Iris pigment epithelial cell (primary cell): ENCODE data around the gene CREB1.
A peak's percentile ranks its signal among the peaks of the same experiment; 100 is the strongest.

ENCODE experiments used
- DNase-seq: peaks from one replicate; pipeline ENCODE4 v3.0.0-alpha.2; 2011; ENCODE audit warnings: low read depth

The CREB1 gene

GRCh38 chr2:207504513-207505170, 25.1 kb upstream of the CREB1 start:
- peak; percentile 74 for DNase-seq

- DNase-seq, result peak; percentile 54
These were observed 24.6 kb upstream of the CREB1 start for GRCh38 chr2:207505171-207505570.

DNA sequence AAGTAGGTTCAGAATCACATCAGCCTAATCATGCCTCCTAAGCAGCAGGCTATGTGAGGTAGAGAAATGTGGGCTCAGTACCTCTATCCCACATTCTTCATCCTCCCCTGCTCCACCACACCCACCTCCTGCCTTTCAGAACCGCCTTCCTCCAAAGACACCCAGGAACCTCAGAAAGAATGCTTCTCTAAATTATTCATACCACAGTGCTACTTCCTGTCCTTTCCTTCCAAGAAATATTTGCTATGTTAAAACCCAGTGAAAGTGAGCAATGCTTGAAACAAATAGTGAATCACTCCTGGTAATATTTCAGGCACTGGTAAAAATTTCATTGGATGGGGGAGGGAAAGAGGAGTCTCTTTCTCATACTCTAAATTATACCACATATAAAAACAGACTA, 24.0 kb upstream of the CREB1 start:
- DNase-seq, result peak; percentile 89

- DNase-seq, result no peak
These were observed 23.3 kb upstream of the CREB1 start for GRCh38 chr2:207506426-207506825.

- no peak for DNase-seq
These were observed 19.6 kb upstream of the CREB1 start for GRCh38 chr2:207510148-207510547.

DNA sequence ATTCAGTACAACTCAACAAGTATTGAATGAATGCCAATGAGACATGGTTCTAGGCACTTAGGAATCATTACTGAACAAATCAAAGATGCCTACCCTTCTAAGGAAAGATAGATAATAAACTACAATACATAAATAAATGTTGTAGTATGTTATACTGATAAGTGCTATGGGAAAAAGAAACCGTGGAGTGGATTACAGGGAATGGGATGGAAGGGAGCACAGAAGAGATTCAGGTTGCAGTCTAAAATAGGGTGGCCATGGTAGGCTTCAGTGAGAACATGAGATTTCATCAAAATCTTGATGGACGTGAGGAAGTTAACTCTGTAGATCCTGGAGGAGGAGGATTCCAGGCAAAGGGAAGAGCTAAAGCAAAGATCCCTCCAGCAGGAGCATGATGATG, 17.9 kb upstream of the CREB1 start:
- DNase-seq, result no peak

- DNase-seq, result no peak
These were observed 17.4 kb upstream of the CREB1 start for GRCh38 chr2:207512356-207512755.

DNA sequence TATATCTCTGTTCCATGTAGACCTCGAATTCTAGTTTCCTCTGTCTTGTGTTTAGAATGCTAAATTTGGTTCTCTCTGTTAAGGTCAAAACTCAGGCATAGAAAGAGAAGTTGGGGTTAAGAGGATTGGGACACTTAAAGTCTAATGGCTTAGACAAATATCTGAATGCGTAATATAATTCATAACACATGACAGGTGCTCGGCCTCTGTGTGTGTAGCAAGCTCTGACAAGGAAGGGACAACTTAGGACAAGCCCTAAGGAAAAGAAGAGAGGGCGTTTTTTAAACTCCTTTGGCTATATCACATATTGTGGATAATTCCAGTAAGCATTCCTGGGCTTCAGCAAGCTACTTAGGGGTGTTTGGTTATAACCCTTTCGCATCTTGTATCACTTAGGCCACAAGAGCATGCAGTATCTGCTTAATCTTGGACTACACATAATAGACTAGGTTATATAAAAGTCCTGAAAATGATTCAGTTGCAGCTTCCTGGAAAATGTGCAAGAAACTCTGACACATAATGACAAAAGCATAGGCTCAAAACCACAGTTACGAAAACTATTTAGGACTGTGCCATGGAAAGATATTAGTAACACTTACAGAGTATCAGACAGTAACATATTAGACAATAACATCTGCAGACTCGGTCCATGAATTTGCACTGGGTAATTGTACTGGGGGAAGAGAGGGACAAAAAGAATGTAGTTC, 16.1 kb upstream of the CREB1 start:
- DNase-seq, result peak; percentile 96

DNA sequence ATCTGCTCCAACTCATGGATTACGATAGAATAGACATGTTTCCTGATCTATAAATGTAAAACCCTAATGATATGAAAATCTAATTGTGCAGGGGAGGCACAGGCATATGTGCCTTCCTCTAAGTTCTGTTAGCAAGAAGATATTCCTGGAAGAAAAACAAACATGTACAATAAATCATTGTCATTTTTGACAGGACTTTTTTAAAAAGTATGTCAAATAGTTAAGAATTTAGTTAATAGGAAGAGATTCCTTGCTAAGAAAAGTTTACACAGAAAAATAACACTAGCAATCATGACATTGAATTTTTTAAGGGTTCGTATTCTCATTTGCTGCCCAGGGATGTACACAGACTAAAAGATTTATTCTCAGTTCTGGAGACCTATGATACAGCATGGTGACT, 15.3 kb upstream of the CREB1 start:
- DNase-seq, result no peak

- DNase-seq, result no peak
These were observed 14.1 kb upstream of the CREB1 start for GRCh38 chr2:207515671-207516070.

DNA sequence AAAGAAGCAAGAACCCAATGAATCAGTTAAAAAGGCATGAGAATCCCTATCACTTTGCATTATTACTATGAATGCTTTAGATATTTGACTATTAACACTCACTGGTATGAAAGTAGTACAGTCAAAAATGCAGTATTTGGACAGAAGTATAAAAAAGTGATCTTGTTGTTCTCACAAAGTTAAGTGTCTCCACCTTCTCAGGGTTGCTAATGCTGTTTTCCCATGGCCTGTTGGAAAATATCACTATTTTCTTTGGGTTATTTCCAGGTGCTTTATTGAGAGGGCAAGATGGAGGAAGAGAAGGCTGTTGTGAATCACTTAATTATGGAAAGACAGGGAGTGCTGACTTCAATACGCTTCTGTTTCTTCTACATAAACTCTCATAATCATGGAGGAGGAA, 13.6 kb upstream of the CREB1 start:
- no peak for DNase-seq

DNA sequence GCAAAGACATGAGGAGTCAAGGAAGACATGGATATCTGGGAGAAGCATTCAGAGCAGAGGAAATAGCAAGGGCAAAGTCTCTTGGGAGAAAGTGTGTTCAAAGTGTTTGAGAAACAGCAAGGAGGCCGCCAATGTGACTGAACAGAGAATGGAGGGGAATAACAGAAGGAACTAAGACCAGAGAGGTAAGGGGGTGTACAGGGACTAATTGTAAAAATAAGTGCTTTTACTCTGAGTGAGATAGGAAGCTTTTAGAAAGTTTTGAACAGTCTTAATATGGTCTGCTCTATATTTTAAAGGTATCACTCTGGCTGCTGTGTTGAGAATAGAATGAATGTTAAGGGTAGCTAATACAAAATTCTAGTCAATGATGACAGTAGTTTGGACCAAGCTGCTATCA, 6.8 kb upstream of the CREB1 start:
- no peak for DNase-seq

DNA sequence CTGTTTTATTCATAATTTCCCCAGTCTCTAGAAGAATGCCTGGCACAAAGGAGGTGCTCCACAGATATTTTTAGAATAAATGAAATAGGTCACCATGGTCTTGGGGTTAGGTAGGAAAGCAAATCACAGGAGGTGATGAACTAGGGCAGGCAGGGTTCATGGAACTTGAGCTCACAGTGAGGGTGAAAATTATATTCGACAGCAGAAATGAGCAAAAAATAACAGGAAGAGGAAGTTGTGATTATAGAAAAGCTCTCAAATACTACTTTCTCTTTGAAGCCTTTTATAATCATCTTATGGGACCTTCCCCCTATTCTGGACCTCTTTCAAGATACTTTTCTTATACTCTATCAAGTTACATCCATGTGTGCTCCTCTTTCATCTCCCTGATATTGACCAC, 4.5 kb upstream of the CREB1 start:
- no peak for DNase-seq

DNA sequence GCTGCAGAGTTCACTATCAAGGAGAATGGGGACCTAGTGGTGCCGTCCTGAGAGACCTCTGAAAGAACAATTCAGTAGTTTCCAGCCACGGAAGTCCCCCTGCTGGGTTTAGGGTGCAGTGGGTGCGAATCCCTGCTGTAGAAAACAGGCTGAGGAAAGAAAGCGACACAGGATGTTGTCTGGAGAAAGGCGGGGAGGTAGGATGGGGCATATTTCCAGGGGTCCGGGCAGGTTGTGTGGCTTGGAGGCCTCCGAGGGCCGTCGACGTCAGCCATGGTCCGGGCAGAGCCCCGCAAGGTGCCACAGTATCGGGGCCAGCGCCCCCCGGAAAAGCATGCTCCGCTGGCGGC, 807 bp upstream of the CREB1 start:
- DNase-seq, result peak; percentile 46

DNA sequence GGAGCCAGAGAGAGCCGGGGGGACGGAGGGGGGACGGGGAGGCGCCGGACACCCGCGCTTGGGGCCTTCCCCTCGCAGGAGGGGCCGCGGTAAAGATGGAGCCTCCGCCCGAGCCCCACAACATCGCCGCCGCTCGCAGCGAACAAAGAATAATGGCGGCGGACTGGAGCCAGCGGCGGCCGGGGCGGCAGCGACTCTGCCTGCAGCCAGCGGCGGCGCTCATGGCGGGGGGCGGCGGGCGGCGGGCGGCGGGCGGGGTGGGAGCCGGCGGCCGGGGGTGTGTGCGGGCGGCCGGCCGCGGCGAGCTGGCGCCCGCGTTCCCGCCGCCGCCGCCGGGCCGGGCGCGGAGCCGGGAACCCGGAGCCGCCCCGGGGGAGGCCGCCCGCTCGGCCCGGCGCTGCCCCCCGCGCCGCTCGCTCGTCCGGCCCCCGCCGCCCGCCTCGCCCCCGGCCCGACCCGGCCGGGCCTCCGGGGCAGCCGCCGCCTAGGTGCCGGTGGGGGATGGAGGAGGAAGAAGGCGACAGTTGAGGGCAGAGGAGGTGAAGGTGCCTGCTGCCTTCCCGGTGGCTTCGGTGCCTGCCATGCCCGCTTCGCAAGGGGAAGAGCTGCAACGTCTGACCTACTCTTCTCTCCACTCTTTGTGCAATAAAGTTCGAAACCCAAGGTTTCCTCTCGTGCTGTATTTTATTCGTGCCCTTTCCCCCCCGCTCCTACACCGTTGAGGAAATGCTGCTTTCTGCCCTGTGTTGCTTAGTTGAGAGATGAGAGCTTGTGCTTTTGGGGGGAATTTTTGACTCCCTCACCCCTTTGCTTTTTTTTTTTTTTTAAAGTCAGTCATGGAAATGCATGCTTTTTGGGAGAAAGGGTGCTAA, 634 bp downstream of the CREB1 start:
- peak; percentile 41 for DNase-seq

DNA sequence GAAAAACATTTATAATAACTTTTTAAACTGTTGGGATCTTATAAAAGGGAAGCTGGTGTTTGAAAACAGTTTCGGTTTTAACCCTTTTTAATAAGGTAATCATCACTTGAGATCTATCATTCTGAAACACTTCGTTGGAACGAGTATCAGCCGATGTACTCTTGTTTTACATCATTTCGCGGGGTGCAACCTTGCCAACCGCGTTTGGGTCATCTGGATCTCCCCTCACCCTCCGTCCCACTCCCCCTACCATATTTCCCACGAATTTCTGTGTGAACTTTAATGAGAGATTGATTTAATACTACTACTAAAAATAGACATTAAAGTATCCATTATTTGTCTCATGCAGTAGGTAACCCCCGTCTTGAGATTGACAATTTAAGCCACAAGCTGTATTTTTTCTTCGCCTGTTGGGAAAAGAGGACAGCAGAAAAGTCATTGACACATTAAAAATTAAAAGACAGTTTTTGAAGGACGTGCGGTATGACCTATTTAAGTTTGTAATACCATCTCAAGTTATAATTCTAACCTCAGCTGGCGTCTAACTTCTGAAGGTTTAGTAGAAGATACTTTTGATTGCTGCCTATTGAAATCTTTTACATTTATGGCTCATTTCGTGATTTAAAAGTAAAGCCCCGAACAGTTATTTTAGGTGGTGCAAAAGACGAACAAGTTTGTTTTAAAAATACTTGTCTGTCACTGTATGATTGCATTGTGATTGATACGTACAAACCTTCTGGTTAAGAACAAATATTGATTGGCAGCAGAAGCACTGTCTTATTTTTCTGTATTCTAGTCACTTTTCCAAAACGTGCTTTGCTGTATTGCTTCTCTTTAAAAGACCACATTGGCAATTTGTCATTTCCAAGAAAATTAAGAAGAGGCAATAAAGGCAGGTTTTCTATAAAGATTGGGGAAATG, 1.5 kb downstream of the CREB1 start:
- peak; percentile 27 for DNase-seq

DNA sequence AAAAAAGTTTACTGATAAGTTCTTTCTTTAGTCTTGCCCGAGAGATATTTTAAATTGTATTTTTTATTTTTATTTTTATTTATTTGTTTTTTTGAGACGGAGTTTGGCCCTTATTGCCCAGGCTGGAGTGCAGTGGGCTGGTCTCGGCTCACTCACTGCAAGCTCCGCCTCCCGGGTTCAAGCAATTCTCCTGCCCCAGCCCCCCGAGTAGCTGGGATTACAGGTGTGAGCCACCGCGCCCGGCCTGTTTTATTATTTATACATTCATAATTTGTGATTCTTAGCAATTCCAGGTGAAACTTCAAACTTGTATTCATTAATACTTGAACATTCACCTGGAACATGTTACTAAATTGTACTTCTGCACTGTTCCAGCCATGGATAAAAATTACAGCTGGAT, 2.9 kb downstream of the CREB1 start:
- DNase-seq, result no peak

GRCh38 chr2:207533461-207534008, 3.8 kb downstream of the CREB1 start:
- DNase-seq, result no peak

GRCh38 chr2:207534417-207534816, 4.7 kb downstream of the CREB1 start:
- no peak for DNase-seq

- no peak for DNase-seq
These were observed 9.7 kb downstream of the CREB1 start for GRCh38 chr2:207539470-207539869.

- DNase-seq, result no peak
These were observed 10.7 kb downstream of the CREB1 start for GRCh38 chr2:207540431-207540830.

- DNase-seq, result no peak
These were observed 12.2 kb downstream of the CREB1 start for GRCh38 chr2:207541933-207542332.
